K562 (cell line): ENCODE data around the gene AFG1L. TPM values are rescaled to one million over a fixed set of nuclear protein-coding genes. Genes with fewer than 3 reads are reported as not detected.

ENCODE experiments used
- CTCF ChIP-seq, 3 experiments: IDR thresholded peaks in 2 of 3; conservative IDR thresholded peaks in 1 of 3; 2 replicates each; pipeline ENCODE4 v1.5.1; 2011 to 2012; ENCODE audit warnings: low read length in 3 of 3, mild to moderate bottlenecking in 3 of 3, control low read depth in 2 of 3, improper control_type of control experiment in 1 of 3, inconsistent platforms in 1 of 3, low read depth in 1 of 3, mixed read lengths in 1 of 3, moderate library complexity in 1 of 3; ENCODE audit not compliant: insufficient read depth in 2 of 3
- DACH1 ChIP-seq: fragments of 450-650 bp; IDR thresholded peaks from 2 replicates; pipeline ENCODE4 v1.6.1; 2018; ENCODE audit not compliant: partially characterized antibody
- EHMT2 ChIP-seq: fragments of 450-650 bp; IDR thresholded peaks from 2 replicates; pipeline ENCODE4 v1.6.1; 2018; ENCODE audit warnings: antibody characterized with exemption
- GATA2 ChIP-seq: sonication (generic); formaldehyde crosslinking; IDR thresholded peaks from 2 replicates; pipeline ENCODE4 v1.4.0; 2020; ENCODE audit warnings: mild to moderate bottlenecking, missing genetic modification reagents
- NKRF ChIP-seq: fragments of 450-650 bp; IDR thresholded peaks from 2 replicates; pipeline ENCODE4 v1.6.1; 2016; ENCODE audit warnings: borderline replicate concordance
- PREB ChIP-seq: sonication (generic); formaldehyde crosslinking; IDR thresholded peaks from 2 replicates; pipeline ENCODE4 v1.8.1; 2023; ENCODE audit warnings: mild to moderate bottlenecking, missing genetic modification reagents
- REST ChIP-seq, 2 experiments: fragments of 450-650 bp; formaldehyde crosslinking in 1 of 2; IDR thresholded peaks; 2 replicates each; pipeline versions ENCODE4 v1.4.0 to v1.6.1; 2014 to 2020; ENCODE audit warnings: mild to moderate bottlenecking in 2 of 2, borderline replicate concordance in 1 of 2, low read depth in 1 of 2
- RUNX1 ChIP-seq: sonication (generic); IDR thresholded peaks from 2 replicates; pipeline ENCODE4 v1.6.1; 2016; ENCODE audit warnings: antibody characterized with exemption, low read depth
- SMC3 ChIP-seq: conservative IDR thresholded peaks from 2 replicates; pipeline ENCODE4 v1.6.1; 2011; ENCODE audit warnings: low read depth, low read length, improper control_type of control experiment; ENCODE audit not compliant: insufficient read depth
- SNIP1 ChIP-seq: fragments of 450-650 bp; IDR thresholded peaks from 2 replicates; pipeline ENCODE4 v1.7.1; 2017; ENCODE audit warnings: low read depth, mild to moderate bottlenecking
- XRCC3 ChIP-seq: fragments of 450-650 bp; IDR thresholded peaks from 2 replicates; pipeline ENCODE4 v1.6.1; 2017; ENCODE audit warnings: mild to moderate bottlenecking, moderate library complexity
- ZC3H11A ChIP-seq: IDR thresholded peaks from 2 replicates; pipeline ENCODE4 v1.6.1; 2012; ENCODE audit warnings: low read depth, low read length, improper control_type of control experiment
- ZNF263 ChIP-seq: sonication (generic); formaldehyde crosslinking; IDR thresholded peaks from 2 replicates; pipeline ENCODE4 v1.8.0; 2022; ENCODE audit warnings: mild to moderate bottlenecking, missing genetic modification reagents, borderline replicate concordance
- polyA plus RNA-seq, 8 experiments: library from polyadenylated mRNA; depleted of rRNA in 4 of 8; stranded (reverse) in 5 of 8; unstranded in 3 of 8; fragments of >200 nt; fragmentation: Nextera tagmentation in 2 of 8; fragmentation: Illumina TruSeq in 1 of 8; extraction: Ambion mirVana in 2 of 8; extraction: Trizol in 1 of 8; gene quantifications; 2 replicates each; pipeline versions ENCODE4 v1.2.1 to v1.2.3, GENCODE V29; 2011 to 2014; ENCODE audit warnings: inconsistent platforms in 1 of 8, missing spikeins in 1 of 8
- total RNA-seq, 7 experiments: library from RNA; depleted of rRNA in 6 of 7; stranded (reverse); fragments of >200 nt in 6 of 7; fragmentation: Illumina TruSeq in 2 of 7; extraction: Trizol in 2 of 7; gene quantifications; 2 replicates each; pipeline versions ENCODE4 v1.2.1 to v1.2.3, GENCODE V29; 2011 to 2021; ENCODE audit warnings: low replicate concordance in 1 of 7

The AFG1L gene
- total and polyA plus RNA-seq, 9 of the 15 experiments (the other 6 are each of a cell fraction or from before 2014, with no cell fraction given): 2.2 to 15.5 (median 5.8) TPM

GRCh38 chr6:108492131-108492766 lies 197.4 kb downstream of the AFG1L start (continued):
- no peak for TF ChIP-seq PREB (CRISPR knock-in tag)
- TF ChIP-seq RUNX1: no peak
- TF ChIP-seq ZC3H11A: no peak
- peak; percentile 88 for TF ChIP-seq DACH1
- no peak for TF ChIP-seq EHMT2
- TF ChIP-seq NKRF: no peak
- no peak for TF ChIP-seq XRCC3
- 0 out of 2 replicates have a peak, but pooled peaks have one; percentile 26 for TF ChIP-seq GATA2
- peak; percentile 32; the same call in 1 of the 2 replicates for TF ChIP-seq SMC3
- TF ChIP-seq SNIP1: no peak
- TF ChIP-seq ZNF263 (CRISPR knock-in tag): no peak
- peak; percentile 30 to 74 (median 47); a peak in 5 of 6 replicates for TF ChIP-seq CTCF (IDR thresholded peaks at IDR 0.05 in 2 of 3, conservative IDR thresholded peaks at IDR 0.05 in 1 of 3; ENCODE audit: insufficient read depth in 2 of 3, low read depth in 1 of 3, low read length in 3 of 3)
- TF ChIP-seq REST (IDR thresholded peaks at IDR 0.05; ENCODE audit: borderline replicate concordance): peak; percentile 76; the same call in 1 of the 2 replicates
- TF ChIP-seq REST (CRISPR knock-in tag; IDR thresholded peaks at IDR 0.05; ENCODE audit: low read depth): no peak
